ENCODE results near the gene ATP4A.
A peak's percentile ranks its signal among the peaks of the same experiment; 100 is the strongest.

ATP4A gene

GRCh38 chr19:35549879-35550523, 13.5 kb downstream of the ATP4A start:
- Histone ChIP-seq H2AFZ (ENCODE audit: low read depth, low read length) (no peak overlapping the region), H3K9me3 (ENCODE audit: insufficient read depth, low read length, severe bottlenecking) (no peaks in the 10 kb centered on the region), H3K9ac (ENCODE audit: low read depth, low read length) (no peak overlapping the region), H4K20me1 (ENCODE audit: insufficient read depth, low read length) (peaks cover 13% of the 10 kb centered on the region; the same call in 1 of the 2 replicates), H3K4me2 (ENCODE audit: insufficient read depth, low read length) (no peak overlapping the region), H3K36me3 (ENCODE audit: insufficient read depth, low read length) (peaks cover 26% of the 10 kb centered on the region), H3K4me1 (ENCODE audit: insufficient read depth, low read length) (peaks cover 17% of the 10 kb centered on the region), H3K79me2 (ENCODE audit: insufficient read depth, low read length) (peaks cover 23% of the 10 kb centered on the region), H3K27me3 (ENCODE audit: insufficient read depth, low read length, poor library complexity) (no peaks in the 10 kb centered on the region), H3K27ac (ENCODE audit: low read length) (no peak overlapping the region), H3K4me3 (ENCODE audit: low read depth in 1 of 2, low read length in 2 of 2) (no peak overlapping the region)
- ATAC-seq (ENCODE audit: insufficient read depth, low read depth) (no peak), DNase-seq (no peak)
- no peak for TF ChIP-seq EZH2 (IDR thresholded peaks at IDR 0.05; ENCODE audit: borderline replicate concordance, low read depth, low read length, severe bottlenecking)
- TF ChIP-seq CTCF (IDR thresholded peaks at IDR 0.05; ENCODE audit: borderline replicate concordance, extremely low read depth, low read length, poor library complexity, severe bottlenecking): no peak

GRCh38 chr19:35549174-35549788, 14.2 kb downstream of the ATP4A start:
- peaks cover 26% of the 10 kb centered on the region for H3K36me3 ChIP-seq (ENCODE audit: insufficient read depth, low read length)
- ATAC-seq (ENCODE audit: insufficient read depth, low read depth): peak; percentile 49; the same call in 2 of the 3 replicates
- peak; percentile 63 for DNase-seq

GRCh38 chr19:35546532-35546931, 16.9 kb downstream of the ATP4A start:
- no peaks in the 10 kb centered on the region for H3K27me3 ChIP-seq (ENCODE audit: insufficient read depth, low read length, poor library complexity)
- H3K4me1 ChIP-seq (ENCODE audit: insufficient read depth, low read length): peaks cover 33% of the 10 kb centered on the region
- H3K9me3 ChIP-seq (ENCODE audit: insufficient read depth, low read length, severe bottlenecking): no peaks in the 10 kb centered on the region
- H3K27ac ChIP-seq (ENCODE audit: low read length): peak overlapping the region; percentile 74
- ATAC-seq (ENCODE audit: insufficient read depth, low read depth) (no peak), DNase-seq (no peak)
- peaks cover 12% of the 10 kb centered on the region; the same call in 1 of the 2 replicates for H4K20me1 ChIP-seq (ENCODE audit: insufficient read depth, low read length)
- no peak overlapping the region for H2AFZ ChIP-seq (ENCODE audit: low read depth, low read length)
- peak overlapping the region; percentile 63 to 68; a peak in 3 of 4 replicates for H3K4me3 ChIP-seq (ENCODE audit: low read depth in 1 of 2, low read length in 2 of 2)
- peak overlapping the region; percentile 88 for H3K4me2 ChIP-seq (ENCODE audit: insufficient read depth, low read length)
- H3K36me3 ChIP-seq (ENCODE audit: insufficient read depth, low read length): peaks cover 31% of the 10 kb centered on the region
- TF ChIP-seq CTCF (IDR thresholded peaks at IDR 0.05; ENCODE audit: borderline replicate concordance, extremely low read depth, low read length, poor library complexity, severe bottlenecking) (no peak), EZH2 (IDR thresholded peaks at IDR 0.05; ENCODE audit: borderline replicate concordance, low read depth, low read length, severe bottlenecking) (no peak)
- peak overlapping the region; percentile 75 for H3K9ac ChIP-seq (ENCODE audit: low read depth, low read length)
- peaks cover 26% of the 10 kb centered on the region for H3K79me2 ChIP-seq (ENCODE audit: insufficient read depth, low read length)

More at GRCh38 chr19:35549174-35549788, 14.2 kb downstream of the ATP4A start:
- H4K20me1 ChIP-seq (ENCODE audit: insufficient read depth, low read length): peaks cover 12% of the 10 kb centered on the region; the same call in 1 of the 2 replicates
- no peak overlapping the region for H3K4me3 ChIP-seq (ENCODE audit: low read depth in 1 of 2, low read length in 2 of 2)
- H2AFZ ChIP-seq (ENCODE audit: low read depth, low read length): no peak overlapping the region
- no peak overlapping the region for H3K4me2 ChIP-seq (ENCODE audit: insufficient read depth, low read length)
- peaks cover 26% of the 10 kb centered on the region for H3K79me2 ChIP-seq (ENCODE audit: insufficient read depth, low read length)
- H3K27ac ChIP-seq (ENCODE audit: low read length): no peak overlapping the region
- H3K9me3 ChIP-seq (ENCODE audit: insufficient read depth, low read length, severe bottlenecking): no peaks in the 10 kb centered on the region
- peaks cover 24% of the 10 kb centered on the region for H3K4me1 ChIP-seq (ENCODE audit: insufficient read depth, low read length)
- H3K9ac ChIP-seq (ENCODE audit: low read depth, low read length): no peak overlapping the region
- TF ChIP-seq EZH2 (IDR thresholded peaks at IDR 0.05; ENCODE audit: borderline replicate concordance, low read depth, low read length, severe bottlenecking) (no peak), CTCF (IDR thresholded peaks at IDR 0.05; ENCODE audit: borderline replicate concordance, extremely low read depth, low read length, poor library complexity, severe bottlenecking) (peak; percentile 92)
- no peaks in the 10 kb centered on the region for H3K27me3 ChIP-seq (ENCODE audit: insufficient read depth, low read length, poor library complexity)
